Stimulated activated CD4-positive, alpha-beta T cell treated with anti-CD3 and anti-CD28 coated beads, Interleukin-15, amount 100 ng/mL, for 24 hours (primary cell): ENCODE data around the gene GRIN1.

Source experiments
- DNase-seq: peaks from one replicate; pipeline ENCODE4 v3.0.0-alpha.2; 2020

GRIN1 gene

DNA sequence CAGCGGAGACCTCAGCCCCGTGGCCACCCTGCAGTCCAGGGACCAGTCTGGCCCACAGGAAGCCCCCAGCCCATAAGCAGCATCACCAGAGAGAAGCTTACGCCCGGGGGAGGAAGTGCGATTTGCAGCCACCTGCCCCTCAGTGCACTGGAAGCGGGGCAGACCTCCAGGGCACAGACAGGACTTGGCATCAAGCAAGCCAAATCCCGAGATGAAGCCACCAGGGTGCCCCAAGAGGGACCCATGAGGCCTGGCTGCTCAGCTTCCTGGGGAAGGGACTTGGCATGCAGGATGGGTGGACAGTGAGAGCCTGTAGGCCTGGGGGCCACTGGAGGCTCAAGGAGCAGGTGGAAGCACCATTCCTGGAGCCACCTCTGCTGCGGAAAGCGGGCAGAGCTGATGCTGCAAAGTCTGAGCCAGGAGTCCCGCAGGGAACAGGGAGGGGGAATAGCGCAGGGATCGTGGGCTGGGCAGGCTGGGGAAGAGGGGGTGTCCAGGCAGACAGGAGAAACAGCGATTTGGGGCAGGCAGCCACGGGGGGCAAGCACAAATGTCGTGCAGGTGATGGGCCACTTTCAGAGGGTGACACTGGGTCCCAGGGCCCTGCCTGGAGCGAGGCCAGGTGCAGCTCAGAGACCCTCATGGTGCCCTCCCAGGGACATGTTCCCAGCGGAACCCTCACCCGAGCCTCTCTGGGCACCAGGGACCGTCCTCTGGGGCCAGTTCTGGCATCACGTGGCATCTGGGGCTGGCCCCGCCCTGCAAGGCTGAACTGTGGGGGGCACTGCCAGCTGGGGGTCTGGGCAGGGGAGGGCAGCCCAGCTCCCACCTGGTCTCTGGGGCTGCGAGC lies 27.7 kb downstream of the GRIN1 start:
- DNase-seq: no peak

DNA sequence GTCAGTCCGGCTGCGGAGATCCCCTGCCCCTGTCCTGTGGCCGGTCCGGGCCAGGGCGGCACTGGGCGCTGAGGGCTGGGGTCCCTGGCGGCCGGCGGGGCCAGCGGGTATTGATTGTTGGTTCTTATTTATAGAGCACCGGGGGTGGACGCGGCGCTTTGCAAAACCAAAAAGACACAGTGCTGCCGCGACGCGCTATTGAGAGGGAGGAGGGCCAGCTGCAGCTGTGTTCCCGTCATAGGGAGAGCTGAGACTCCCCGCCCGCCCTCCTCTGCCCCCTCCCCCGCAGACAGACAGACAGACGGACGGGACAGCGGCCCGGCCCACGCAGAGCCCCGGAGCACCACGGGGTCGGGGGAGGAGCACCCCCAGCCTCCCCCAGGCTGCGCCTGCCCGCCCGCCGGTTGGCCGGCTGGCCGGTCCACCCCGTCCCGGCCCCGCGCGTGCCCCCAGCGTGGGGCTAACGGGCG lies 28.4 kb downstream of the GRIN1 start:
- no peak for DNase-seq

DNA sequence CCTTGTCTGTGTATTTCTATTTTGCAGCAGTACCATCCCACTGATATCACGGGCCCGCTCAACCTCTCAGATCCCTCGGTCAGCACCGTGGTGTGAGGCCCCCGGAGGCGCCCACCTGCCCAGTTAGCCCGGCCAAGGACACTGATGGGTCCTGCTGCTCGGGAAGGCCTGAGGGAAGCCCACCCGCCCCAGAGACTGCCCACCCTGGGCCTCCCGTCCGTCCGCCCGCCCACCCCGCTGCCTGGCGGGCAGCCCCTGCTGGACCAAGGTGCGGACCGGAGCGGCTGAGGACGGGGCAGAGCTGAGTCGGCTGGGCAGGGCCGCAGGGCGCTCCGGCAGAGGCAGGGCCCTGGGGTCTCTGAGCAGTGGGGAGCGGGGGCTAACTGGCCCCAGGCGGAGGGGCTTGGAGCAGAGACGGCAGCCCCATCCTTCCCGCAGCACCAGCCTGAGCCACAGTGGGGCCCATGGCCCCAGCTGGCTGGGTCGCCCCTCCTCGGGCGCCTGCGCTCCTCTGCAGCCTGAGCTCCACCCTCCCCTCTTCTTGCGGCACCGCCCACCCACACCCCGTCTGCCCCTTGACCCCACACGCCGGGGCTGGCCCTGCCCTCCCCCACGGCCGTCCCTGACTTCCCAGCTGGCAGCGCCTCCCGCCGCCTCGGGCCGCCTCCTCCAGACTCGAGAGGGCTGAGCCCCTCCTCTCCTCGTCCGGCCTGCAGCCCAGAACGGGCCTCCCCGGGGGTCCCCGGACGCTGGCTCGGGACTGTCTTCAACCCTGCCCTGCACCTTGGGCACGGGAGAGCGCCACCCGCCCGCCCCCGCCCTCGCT lies 29.0 kb downstream of the GRIN1 start:
- no peak for DNase-seq

DNA sequence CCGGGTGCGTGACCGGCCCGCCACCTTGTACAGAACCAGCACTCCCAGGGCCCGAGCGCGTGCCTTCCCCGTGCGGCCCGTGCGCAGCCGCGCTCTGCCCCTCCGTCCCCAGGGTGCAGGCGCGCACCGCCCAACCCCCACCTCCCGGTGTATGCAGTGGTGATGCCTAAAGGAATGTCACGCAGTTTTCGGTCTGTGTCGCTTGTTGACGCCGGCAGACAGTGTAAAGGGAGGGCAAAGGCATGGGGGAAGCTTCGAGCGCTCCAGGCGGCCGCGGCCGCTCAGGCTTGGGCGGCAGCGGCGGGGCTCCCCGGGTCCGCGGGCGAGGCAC lies 29.6 kb downstream of the GRIN1 start:
- peak; percentile 29 for DNase-seq

DNA sequence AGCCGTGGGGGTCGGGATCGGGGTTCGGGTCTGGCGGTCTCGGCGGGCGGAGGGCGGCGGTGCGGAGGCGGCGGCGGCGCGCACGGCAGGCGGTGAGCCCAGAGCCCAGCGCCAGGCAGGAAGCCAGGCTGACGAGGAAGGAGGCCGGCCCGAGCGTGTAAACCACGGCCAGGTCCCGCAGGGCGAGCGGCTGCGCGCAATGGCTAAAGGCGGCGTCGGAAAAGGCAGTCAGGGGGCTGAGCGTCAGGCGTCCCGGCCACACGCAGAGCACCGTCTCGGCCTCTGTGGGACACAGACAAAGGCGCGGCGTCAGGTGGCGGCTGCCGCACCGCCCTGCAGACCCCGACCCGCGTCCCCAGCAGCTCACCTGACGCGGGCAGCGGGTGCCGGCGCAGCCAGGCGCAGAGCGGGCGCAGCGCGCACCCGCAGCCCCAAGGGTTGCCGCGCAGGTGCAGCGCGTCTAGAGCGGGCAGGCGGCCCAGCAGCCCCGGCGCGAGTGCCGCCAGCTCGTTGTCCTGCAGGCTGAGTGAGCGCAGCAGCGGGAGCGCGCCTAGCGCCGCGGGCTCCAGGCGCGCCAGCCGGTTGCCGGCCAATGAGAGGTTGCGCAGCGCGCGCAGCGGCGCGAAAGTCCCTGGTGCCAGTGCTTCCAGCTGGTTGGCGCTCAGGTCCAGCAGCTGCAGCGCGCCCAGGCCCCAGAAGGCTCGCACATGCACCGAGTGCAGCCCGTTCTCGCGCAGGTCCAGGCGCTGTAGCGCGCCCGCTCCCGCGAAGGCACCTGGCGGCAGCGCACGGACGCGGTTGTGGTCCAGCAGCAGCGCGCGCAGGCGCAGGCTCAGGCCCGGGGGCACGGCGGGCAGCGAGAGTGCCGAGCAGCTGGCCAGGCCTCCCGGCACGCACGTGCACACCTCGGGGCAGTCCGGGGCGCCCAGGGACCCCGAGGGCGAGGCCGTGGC lies 30.2 kb downstream of the GRIN1 start:
- peak; percentile 38 for DNase-seq

DNA sequence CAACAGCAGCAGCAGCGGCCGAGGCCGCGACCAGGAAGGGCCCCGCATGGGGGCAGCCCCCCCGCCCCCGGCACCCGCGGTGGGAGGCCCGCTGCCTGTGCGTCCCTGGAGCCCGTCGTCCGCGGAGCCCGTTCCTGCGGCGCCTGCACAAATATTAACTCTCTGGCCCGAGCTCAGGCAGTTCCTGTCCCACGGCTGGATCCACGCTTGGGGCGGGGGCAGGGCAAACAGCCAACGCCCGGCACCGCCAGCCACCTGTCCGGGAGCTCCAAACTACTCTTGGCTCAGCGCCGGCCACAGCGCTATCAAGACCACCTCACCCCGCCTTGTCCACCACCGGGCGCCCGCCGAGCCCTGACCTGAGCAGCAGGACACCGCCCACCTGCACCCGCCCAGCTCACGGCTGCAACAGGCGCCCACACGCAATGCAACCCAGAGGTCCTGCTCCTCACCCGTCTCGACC lies 31.0 kb downstream of the GRIN1 start, which contains the start of gene LRRC26:
Gene LRRC26, minus strand, starts transcription at position 156 of the 463 bp plus-strand sequence. Its CDS starts 108 bp downstream, at position 48.
- no peak for DNase-seq

DNA sequence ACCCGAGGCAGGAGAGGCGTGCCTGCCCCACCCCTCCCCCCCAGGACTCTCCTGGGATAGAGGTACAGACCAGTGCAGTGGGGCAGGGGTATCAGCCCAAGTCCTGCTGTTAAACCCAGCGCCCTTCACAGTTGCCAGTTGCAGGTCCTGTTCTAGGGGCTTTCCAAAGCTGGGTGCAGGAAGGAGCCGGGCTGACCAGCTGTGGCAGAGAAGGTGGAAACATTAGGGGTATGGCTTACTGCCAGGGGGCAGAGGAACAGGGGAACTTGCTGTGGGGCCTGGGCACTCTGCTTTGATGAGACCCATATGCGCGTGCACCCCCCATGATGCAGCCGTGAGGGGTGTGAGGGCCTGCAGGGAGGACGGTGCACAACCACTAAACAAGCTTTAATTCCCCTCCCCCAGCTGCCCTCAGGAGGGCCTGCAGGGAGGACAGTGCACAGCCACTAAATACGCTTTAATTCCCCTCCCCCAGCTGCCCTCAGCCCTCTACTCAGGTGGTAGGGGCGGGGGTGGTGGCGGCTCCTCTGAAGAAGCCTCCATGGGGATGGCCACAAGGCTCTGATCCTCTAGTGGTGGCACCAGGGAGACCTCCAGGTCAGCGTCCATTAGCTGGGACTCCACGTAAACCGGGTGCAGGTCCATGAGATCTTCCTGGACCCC lies 31.7 kb downstream of the GRIN1 start:
- DNase-seq: no peak

DNA sequence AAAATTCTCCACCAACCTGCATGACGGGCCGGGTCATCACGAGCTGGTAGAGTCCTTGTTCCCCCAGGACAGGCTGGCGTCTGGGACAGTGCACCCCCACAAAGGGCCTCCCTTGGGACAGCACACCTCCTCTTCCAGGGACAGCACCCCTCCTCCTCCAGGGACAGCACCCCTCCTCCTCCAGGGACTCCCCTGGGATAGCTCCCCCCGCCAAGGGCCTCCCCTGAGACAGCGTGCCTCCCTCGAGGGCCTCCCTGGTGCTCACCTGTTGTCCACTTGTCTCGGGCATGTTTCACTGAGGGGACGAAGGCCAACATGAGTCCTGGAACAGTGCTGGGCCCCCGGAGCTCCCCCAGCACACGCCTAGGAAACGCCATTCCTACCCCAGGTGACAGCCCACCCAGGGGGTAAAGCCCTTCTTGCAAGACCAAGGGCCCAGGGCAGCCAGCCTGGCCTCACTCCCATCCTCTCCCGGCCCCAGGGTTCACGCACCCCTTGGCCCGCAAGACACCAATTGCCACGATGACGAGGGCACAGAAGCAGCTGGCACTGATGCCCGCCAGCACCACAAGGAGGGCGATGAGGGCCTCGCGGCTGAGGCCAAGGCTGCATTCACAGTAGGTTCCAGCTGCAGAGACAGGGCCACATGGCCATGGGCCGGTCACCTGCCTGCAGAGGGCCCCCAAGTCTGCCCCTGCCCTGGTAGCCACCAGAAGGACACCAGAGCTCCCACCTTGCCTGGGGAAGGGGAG lies 32.4 kb downstream of the GRIN1 start:
- no peak for DNase-seq

DNA sequence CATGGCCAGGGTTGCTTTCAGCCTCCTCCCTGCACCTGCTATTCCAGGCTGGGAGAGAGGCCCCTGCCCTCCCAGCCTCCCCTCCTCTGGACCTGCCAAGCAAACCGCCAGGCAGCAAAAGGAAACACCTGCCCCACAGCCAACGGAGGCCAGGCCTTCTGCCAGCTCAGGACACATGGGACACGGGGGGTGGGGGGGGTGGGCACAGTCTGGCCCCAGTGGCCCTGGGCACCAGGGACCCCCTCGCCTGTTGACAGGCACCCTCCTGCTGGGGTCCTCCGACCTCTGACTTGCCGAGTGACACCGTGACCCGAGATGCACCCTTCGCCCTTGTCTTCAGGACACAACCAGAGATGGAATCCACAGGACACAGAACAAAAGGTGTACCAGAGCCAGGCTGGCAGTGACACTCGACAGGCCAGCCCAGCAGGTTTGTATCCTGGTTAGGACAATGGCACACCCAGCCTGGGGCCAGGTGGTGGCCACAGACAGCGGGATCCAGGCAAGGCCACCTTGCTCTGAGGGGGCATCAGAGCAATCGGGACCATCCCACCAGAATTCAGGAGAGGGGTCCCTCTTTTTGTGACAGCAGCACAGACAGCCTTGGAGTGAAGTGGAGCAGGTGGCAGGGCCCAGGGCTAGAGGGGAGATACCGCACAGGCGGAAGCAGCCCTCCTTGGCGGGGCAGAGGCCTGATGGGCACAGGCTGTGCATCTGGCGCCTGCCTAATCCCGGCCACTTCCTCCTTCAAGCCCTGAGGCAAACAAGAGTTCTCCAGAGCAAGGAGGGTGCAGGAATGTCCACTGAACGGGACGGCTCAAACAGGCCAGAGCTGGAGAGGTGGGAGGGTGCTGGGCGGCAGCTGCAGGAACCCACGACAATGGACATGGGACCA lies 34.2 kb downstream of the GRIN1 start:
- DNase-seq: no peak

DNA sequence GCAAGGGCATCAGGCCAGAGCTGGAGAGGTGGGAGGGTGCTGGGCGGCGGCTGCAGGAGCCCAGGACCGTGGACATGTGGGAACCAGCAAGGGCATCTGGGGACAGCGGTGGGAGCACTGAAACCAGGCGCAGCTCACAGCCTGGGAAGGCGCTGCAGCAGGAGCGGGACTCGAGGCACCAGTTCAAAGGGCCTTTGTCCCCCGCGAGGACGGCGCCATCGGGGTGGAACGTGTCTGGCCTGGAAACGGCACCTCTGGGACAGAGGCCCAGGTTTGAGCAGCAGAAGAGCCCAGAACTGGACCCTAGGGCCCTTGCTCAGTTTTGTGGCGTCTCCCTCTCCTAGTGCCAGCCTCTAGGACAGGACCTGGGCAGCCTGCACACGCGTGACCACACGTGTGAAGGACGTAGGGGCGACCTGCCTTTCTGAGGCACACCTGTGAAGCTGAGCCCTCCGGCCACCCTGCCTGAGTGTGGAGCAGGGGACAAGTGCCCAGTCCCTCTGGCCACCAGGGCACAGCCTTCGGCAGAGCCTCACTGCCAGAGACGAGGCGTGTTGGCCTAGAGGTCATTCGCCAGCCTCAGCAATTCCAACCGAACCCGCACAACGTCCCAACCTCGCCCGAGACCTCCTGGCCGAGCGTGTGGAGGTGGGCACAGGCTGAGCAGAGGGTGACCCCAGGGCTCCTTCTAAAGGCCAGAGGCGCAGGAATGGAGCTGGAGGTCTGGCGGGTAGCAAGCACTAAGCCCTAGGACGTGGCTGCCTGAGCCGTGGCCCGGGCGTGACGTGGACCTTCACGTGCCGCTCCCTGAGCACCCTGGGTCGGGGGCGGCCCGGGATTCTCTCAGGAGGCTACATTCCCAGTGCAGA lies 35.1 kb downstream of the GRIN1 start:
- no peak for DNase-seq

DNA sequence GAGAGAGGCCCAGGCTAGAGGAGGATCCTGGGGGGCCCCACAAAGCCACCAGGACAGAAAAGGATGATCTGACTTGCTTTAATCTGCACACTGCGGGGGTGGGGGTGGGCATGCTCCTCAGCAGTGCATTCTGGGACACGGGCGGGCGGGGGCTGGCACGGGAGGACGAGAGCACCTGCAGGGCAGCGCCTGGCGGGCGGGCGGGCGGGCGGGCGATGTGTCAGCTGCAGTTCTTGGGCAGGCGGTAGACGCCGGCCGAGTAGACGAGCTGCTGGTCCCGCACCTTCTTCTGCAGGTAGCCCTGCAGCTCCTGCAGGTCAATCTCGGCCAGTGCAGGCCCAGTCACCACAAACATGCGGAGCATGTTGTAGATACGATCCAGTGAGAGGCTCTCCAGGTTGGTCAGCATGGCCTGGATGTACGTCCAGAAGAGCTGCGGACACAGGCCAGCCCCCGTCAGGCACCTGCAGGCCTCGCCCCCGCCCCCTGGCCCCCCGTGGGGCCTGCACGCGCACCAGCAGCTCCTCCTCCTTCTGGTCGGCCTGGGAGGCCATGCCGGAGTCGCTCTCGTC lies 35.9 kb downstream of the GRIN1 start:
- peak; percentile 47 for DNase-seq

DNA sequence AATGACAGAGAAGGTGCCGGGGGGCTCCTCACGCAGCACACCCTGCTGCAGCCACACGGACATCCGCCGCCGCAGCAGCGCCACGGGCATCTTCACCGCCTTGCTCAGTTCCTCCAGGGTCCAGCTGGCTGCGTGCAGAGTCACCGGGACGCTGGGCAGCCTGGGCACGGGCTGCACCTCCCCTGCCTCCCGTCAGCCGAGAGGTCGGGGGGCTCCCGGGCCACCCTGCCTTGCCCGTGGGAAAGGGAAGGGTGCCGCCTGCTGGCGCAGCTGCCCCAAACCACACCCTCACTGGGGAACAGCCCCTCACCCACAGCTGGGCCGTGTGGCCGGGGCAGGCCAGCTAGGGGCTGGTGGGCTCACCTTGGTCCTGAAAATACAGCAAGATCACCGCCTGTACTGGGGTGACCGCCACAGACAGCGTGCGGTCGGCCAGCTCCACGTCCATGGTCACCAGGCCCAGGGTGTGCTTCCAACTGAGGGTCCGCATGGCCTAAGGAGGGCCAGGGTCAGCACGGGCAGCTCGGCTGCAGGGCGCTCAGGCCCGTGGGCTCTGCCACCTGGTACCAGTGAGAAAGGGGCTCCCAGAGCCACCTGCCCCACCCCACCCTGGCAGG lies 36.5 kb downstream of the GRIN1 start:
- no peak for DNase-seq

DNA sequence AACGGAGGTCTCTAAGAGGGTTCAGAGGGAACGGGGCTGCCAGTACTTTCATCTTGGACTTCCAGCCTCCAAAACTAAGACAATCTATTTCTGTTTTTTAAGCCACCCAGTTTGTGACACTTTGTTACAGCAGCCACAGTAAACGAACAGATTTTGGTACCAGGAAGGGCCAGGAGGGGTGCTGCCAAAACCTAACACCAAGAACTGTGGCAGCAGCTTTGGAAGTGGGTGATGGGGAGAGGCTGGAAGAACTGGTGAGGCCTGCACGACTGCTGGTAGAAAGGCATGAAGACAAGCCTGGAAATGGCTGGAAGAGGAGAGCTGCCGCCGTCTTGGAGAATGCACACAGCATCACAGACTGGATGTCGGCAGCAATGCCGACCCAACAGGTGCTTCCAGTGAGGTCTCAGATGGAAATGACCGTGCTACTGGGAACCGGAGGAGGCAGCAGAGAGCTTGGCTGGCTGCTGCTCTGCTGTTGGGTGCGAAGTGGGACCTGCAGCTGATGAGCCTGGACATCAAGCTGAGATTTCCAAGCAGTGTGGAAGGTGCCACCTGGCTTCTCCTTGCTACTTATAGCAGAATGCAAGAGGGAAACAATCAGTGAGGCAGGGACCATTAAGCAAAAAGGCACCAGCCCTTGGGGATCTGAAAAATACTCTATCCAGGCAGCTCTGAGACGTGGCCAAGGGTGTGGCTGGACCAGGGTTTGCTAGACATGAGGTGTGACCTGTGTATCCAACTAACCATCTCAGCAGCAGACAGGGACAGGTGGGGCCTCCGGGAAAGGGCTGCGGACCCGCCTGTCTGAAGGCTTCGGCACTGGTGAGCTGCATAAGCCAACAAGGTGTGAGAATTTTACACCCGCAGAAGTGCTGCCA lies 37.6 kb downstream of the GRIN1 start:
- DNase-seq: peak; percentile 47

DNA sequence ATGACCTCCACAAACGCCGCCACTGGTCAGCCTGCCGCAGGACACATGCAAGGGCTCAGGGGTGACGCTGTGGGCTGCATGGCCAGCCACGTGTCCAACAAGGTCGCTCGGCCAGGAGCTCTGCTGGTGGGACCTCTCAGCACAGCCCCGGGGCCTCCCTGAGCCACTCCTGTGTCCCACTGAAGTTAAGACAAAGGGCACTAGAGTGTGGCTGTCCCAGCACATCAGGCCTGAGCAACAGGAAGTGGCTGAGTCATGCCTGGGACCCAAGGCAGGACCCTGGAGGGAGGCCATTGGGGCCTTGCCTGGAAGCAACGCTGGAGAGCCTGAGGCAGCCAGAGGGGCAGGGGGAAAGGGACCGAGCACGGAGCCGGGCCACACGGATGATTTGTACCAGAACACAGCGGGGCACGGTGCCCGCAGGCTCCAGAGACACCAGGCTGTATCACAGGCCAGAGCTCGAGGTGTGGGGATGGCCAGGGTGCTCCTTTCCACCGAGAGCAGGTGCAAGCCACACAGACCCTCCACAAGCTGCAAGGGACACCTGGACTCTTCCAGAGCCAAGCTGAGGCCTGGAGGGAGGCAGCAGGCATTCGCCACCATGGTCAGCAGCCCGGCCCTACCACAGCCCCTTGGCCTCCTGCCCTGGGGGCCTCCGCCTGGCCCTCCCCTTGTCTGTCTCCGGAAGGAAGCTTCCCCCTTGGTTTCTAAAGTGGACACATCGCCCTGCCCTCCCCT lies 39.4 kb downstream of the GRIN1 start:
- DNase-seq: no peak

DNA sequence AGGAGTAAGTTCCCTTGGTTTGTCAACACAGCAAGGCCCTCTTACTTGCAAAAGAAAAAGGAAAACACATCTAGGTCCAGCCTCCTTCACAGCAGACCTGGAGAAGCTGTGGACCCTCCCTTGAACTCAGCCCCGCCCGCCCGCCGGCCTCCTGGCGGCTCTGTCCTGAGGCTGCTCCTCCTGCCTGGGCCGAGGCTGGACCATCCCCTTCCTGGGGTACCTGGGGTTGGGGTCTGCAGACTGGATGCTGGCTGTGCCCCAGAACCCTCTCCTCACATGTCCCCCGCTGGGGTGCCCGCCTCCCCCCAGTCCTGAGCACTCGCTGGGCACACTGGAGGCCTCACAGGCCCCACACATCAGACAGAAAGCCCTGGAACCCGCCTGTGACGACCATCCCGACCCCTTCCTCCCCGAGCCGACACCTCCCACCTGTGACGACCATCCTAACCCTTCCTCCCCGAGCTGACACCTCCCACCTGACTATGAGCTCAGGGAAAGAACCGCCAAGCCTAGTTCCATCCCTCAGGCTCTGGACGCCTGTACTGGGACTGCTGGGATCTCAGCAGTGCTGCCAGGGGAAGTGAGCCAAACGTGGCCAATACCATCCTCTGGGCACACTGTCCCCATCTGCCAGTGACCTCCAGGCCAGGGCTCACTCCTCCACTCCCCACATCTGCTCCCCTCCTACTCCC lies 40.1 kb downstream of the GRIN1 start:
- no peak for DNase-seq

DNA sequence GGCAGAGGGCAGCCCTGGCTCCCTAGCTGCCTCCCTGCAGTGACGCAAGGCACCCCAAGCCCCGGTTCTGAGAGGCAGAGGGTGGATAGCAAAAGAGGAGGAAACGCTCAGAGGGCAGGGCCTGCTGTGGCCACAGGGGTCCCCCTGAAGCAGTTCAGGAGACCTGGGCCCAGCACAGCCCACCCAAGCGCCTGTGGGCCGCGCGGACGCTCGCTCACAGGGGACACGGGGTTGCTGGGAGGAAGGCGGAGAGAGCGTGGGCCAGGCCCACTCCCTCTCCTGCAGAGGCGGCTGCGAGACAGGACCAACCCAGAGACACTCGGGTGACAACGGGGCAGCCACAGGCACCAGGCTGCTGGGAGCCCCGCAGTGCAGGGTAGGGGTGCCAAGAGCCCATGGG lies 40.8 kb downstream of the GRIN1 start:
- DNase-seq: no peak
